HCT116 (cell line): ENCODE data around the gene ZNF322.

ENCODE experiments used
- CEBPB ChIP-seq: IDR thresholded peaks from 2 replicates; pipeline ENCODE4 v1.6.1; 2012; ENCODE audit warnings: low read depth
- CTCF ChIP-seq, 3 experiments: fragments of 200-600 bp in 1 of 3; sonication (generic) in 1 of 3; IDR thresholded peaks in 2 of 3; conservative IDR thresholded peaks in 1 of 3; 2 replicates each; pipeline ENCODE4 v1.5.1; 2012 to 2017; ENCODE audit warnings: low read depth in 2 of 3, low read length in 2 of 3, antibody characterized with exemption in 1 of 3, borderline replicate concordance in 1 of 3, control low read depth in 1 of 3, mild to moderate bottlenecking in 1 of 3, mixed read lengths in 1 of 3, mixed run types in 1 of 3, moderate library complexity in 1 of 3; ENCODE audit not compliant: insufficient read depth in 1 of 3
- EGR1 ChIP-seq: IDR thresholded peaks from 2 replicates; pipeline ENCODE4 v1.6.1; 2012; ENCODE audit warnings: low read depth
- EZH2 ChIP-seq: fragments of 200-600 bp; sonication (generic); IDR thresholded peaks from 2 replicates; pipeline ENCODE4 v1.6.1; 2017; ENCODE audit warnings: antibody characterized with exemption, mixed run types
- POLR2A ChIP-seq: IDR thresholded peaks from 2 replicates; pipeline ENCODE4 v1.7.0; 2011; ENCODE audit warnings: borderline replicate concordance; ENCODE audit not compliant: insufficient read depth, insufficient read length; ENCODE audit errors: extremely low read depth
- POLR2AphosphoS5 ChIP-seq: IDR thresholded peaks from 2 replicates; pipeline ENCODE4 v1.6.1; 2011; ENCODE audit warnings: mild to moderate bottlenecking, low read depth, low read length, moderate library complexity
- REST ChIP-seq: IDR thresholded peaks from 2 replicates; pipeline ENCODE4 v1.6.1; 2012; ENCODE audit warnings: low read depth
- TCF7L2 ChIP-seq: IDR thresholded peaks from 2 replicates; pipeline ENCODE4 v1.7.0; 2011; ENCODE audit warnings: borderline replicate concordance, inconsistent platforms; ENCODE audit not compliant: insufficient read depth, insufficient read length; ENCODE audit errors: extremely low read depth

GRCh38 chr6:26651133-26651781 is 8.3 kb downstream of the ZNF322 start:
- TF ChIP-seq CTCF (IDR thresholded peaks at IDR 0.05 in 2 of 3, conservative IDR thresholded peaks at IDR 0.05 in 1 of 3; ENCODE audit: borderline replicate concordance in 1 of 3, insufficient read depth in 1 of 3, low read depth in 2 of 3, low read length in 2 of 3): no peak
- TF ChIP-seq REST: no peak
- TF ChIP-seq CEBPB: no peak
- TF ChIP-seq POLR2A: no peak
- no peak for TF ChIP-seq EGR1
- no peak for TF ChIP-seq POLR2AphosphoS5
- no peak for TF ChIP-seq TCF7L2
- no peak for TF ChIP-seq EZH2
